Right lobe of liver (tissue), 6 donors: ENCODE data around the gene RAB21. TPM values are rescaled to one million over a fixed set of nuclear protein-coding genes. Genes with fewer than 3 reads are reported as not detected.

Source experiments
- ATAC-seq, 4 donors: fragments of 200-7000 bp; cut with Tn5 transposase; one replicate each; pipeline ENCODE4 v1.9.1; 2020; ENCODE audit warnings: mild to moderate bottlenecking in 4 of 4, moderate library complexity in 4 of 4
- DNase-seq, 3 donors: peaks; one replicate each; pipeline ENCODE4 v3.0.0-alpha.2; 2020
- H3K27ac ChIP-seq, 3 donors: fragments of 200-600 bp; one replicate each; pipeline ENCODE4 v1.8.0; 2022
- H3K27me3 ChIP-seq, 2 donors: fragments of 200-600 bp; one replicate each; pipeline ENCODE4 v1.8.0; 2022
- H3K36me3 ChIP-seq, 4 donors: fragments of 200-600 bp; sonication (generic) in 1 of 4; one replicate each; pipeline versions ENCODE4 v1.5.1 to v1.8.0; 2017 to 2022; ENCODE audit warnings: control low read depth in 1 of 4
- H3K4me1 ChIP-seq, 4 donors: fragments of 200-600 bp; sonication (generic) in 1 of 4; one replicate each; pipeline versions ENCODE4 v1.5.1 to v1.8.0; 2017 to 2022; ENCODE audit warnings: control low read depth in 1 of 4
- H3K4me3 ChIP-seq, 3 donors: fragments of 200-600 bp; one replicate each; pipeline ENCODE4 v1.8.0; 2022
- H3K9me3 ChIP-seq, 4 donors: fragments of 200-600 bp; sonication (generic) in 1 of 4; one replicate each; pipeline versions ENCODE4 v1.5.1 to v1.8.0; 2017 to 2022; ENCODE audit warnings: control low read depth in 1 of 4
- CTCF ChIP-seq, 4 donors: fragments of 200-600 bp in 3 of 4; fragments of 450-650 bp in 1 of 4; IDR thresholded peaks; one replicate each; pipeline versions ENCODE4 v1.5.1 to v1.8.0; 2016 to 2022; ENCODE audit warnings: antibody characterized with exemption in 4 of 4, mild to moderate bottlenecking in 2 of 4
- POLR2A ChIP-seq: fragments of 450-650 bp; IDR thresholded peaks from one replicate; pipeline ENCODE4 v1.6.1; 2017; ENCODE audit warnings: antibody characterized with exemption, mild to moderate bottlenecking
- WGBS: methylation state at CpG from one replicate; pipeline ENCODE4 v1.1.6; 2018; ENCODE audit warnings: low coverage, low lambda C conversion rate; ENCODE audit not compliant: insufficient coverage; ENCODE audit errors: missing lambda C conversion rate; 5-methylcytosine and 5-hydroxymethylcytosine counted together
- intact Hi-C, 2 donors: fragments of 100-400 bp; cut with DNase I; formaldehyde crosslinking; loops; one replicate each; pipeline versions ENCODE4 v1.11.2 to v1.14.1; 2022
- total RNA-seq, 6 experiments: library from RNA; depleted of rRNA in 2 of 6; stranded (reverse); fragments of >200 nt in 2 of 6; fragmentation: NEBNext Ultra II Directional in 3 of 6; extraction: Animal tissue kit (Norgen Biotek cat#: 25700) in 3 of 6; gene quantifications; one replicate each; pipeline versions ENCODE4 v1.1.0 to v1.2.4, GENCODE V29; 2016 to 2023
- donor health status: DM: no; HTN: yes; CAD: no.
- donor health status: DM: no; HTN: no; CAD: no.
- donor health status: DM: no; HTN: no; CAD: no.
- donor health status: DM: no; HTN: yes; CAD: no.
- donor health status: DM: no; HTN: yes; CAD: no.

Gene RAB21
- total RNA-seq, 6 experiments from 2014 or later = 23.0 to 45.2 (median 31.3) TPM

GRCh38 chr12:71732357-71732712 is 22.3 kb upstream of the RAB21 start:
- Histone ChIP-seq H3K9me3 (no peaks in the 10 kb centered on the region), H3K4me3 (peak overlapping the region in 1 of 3 donors; percentile 2), H3K27ac (no peak overlapping the region), H3K36me3 (no peaks in the 10 kb centered on the region), H3K27me3 (no peaks in the 10 kb centered on the region), H3K4me1 (no peaks in the 10 kb centered on the region)
- ATAC-seq = no peak
- 60% methylated on average over 3 of the region's 3 CpGs for WGBS
- intact Hi-C loops = no loop called here
- TF ChIP-seq CTCF (IDR thresholded peaks at IDR 0.05) (no peak), POLR2A (no peak)
- DNase-seq = no peak

GRCh38 chr12:71737197-71737596 is 17.5 kb upstream of the RAB21 start:
- no peak overlapping the region for H3K27ac ChIP-seq
- no peaks in the 10 kb centered on the region for H3K9me3 ChIP-seq
- DNase-seq (no peak), ATAC-seq (no peak)
- intact Hi-C loops = no loop called here
- H3K27me3 ChIP-seq = no peaks in the 10 kb centered on the region
- H3K4me3 ChIP-seq = no peak overlapping the region
- no peaks in the 10 kb centered on the region for H3K4me1 ChIP-seq
- no peaks in the 10 kb centered on the region for H3K36me3 ChIP-seq
- no peak for TF ChIP-seq POLR2A
- TF ChIP-seq CTCF (IDR thresholded peaks at IDR 0.05) = no peak
- WGBS = 100% methylated on average over 1 of the region's 1 CpG

GRCh38 chr12:71742998-71743397 is 11.7 kb upstream of the RAB21 start:
- no peaks in the 10 kb centered on the region for H3K36me3 ChIP-seq
- H3K9me3 ChIP-seq = no peaks in the 10 kb centered on the region
- WGBS = 92% methylated on average over 1 of the region's 1 CpG
- no peaks in the 10 kb centered on the region for H3K27me3 ChIP-seq
- TF ChIP-seq CTCF (IDR thresholded peaks at IDR 0.05) = no peak
- ATAC-seq (no peak), DNase-seq (no peak)
- H3K4me1 ChIP-seq = no peaks in the 10 kb centered on the region
- intact Hi-C loops = no loop called here
- no peak overlapping the region for H3K27ac ChIP-seq
- no peak overlapping the region for H3K4me3 ChIP-seq

- H3K36me3 ChIP-seq = no peaks in the 10 kb centered on the region
Observed at GRCh38 chr12:71744522-71745300, 10.0 kb upstream of the RAB21 start.

More at GRCh38 chr12:71744522-71745300, 10.0 kb upstream of the RAB21 start:
- intact Hi-C loops = no loop called here
- no peaks in the 10 kb centered on the region for H3K4me1 ChIP-seq
- H3K27ac ChIP-seq = no peak overlapping the region
- ATAC-seq = no peak
- no peaks in the 10 kb centered on the region for H3K27me3 ChIP-seq
- H3K4me3 ChIP-seq = no peak overlapping the region
- no peaks in the 10 kb centered on the region for H3K9me3 ChIP-seq
- no peak for TF ChIP-seq CTCF (IDR thresholded peaks at IDR 0.05)
- TF ChIP-seq POLR2A = no peak
- 88% methylated on average over 4 of the region's 5 CpGs for WGBS
- no peak for DNase-seq
